WTC11 (cell line): ENCODE measurements around the gene SEMA6B. TPM values are rescaled to one million over a fixed set of nuclear protein-coding genes. Genes with fewer than 3 reads are reported as not detected.

Experiments
- ATAC-seq: fragments of 200-7000 bp; cut with Tn5 transposase; 2 replicates; pipeline ENCODE4 v1.10.0; 2021; ENCODE audit warnings: mild to moderate bottlenecking, moderate library complexity
- CTCF ChIA-PET: fragments of 300-600 bp; sonication (Branson Sonifier 250); formaldehyde crosslinking; loops from one replicate; lab custom pipeline; 2021; ENCODE audit warnings: antibody characterized with exemption; lab: Charles Lee
- POLR2A ChIA-PET: fragments of 350-600 bp; sonication (Branson Sonifier 250); formaldehyde crosslinking; loops from one replicate; lab custom pipeline; 2021; ENCODE audit warnings: antibody characterized with exemption; lab: Charles Lee
- DNase-seq: peaks from one replicate; pipeline ENCODE4 v3.0.0; 2021; ENCODE audit warnings: low spot score
- H3K27ac Mint-ChIP-seq: 2 replicates; pipeline ENCODE4 v1.8.0; 2021; ENCODE audit warnings: mixed read lengths
- H3K27me3 Mint-ChIP-seq: 2 replicates; pipeline ENCODE4 v1.8.0; 2021; ENCODE audit warnings: low read depth, mild to moderate bottlenecking, moderate library complexity, mixed read lengths
- H3K36me3 Mint-ChIP-seq: 2 replicates; pipeline ENCODE4 v1.8.0; 2021; ENCODE audit warnings: mixed read lengths
- H3K4me1 Mint-ChIP-seq: 2 replicates; pipeline ENCODE4 v1.8.0; 2022; ENCODE audit warnings: mixed read lengths
- H3K4me3 Mint-ChIP-seq: 2 replicates; pipeline ENCODE4 v1.8.0; 2021; ENCODE audit warnings: mild to moderate bottlenecking, moderate library complexity, mixed read lengths
- H3K9me3 Mint-ChIP-seq: 2 replicates; pipeline ENCODE4 v1.8.0; 2021; ENCODE audit warnings: mixed read lengths
- ATF3 ChIP-seq: sonication (generic); formaldehyde crosslinking; conservative IDR thresholded peaks from 2 replicates; pipeline ENCODE4 v1.8.1; 2022; ENCODE audit warnings: mild to moderate bottlenecking, missing genetic modification reagents
- CBFB ChIP-seq: sonication (generic); formaldehyde crosslinking; IDR thresholded peaks from 2 replicates; pipeline ENCODE4 v1.8.1; 2022; ENCODE audit warnings: mild to moderate bottlenecking, low read depth, missing genetic modification reagents
- E2F5 ChIP-seq: sonication (generic); formaldehyde crosslinking; IDR thresholded peaks from 2 replicates; pipeline ENCODE4 v1.8.1; 2022; ENCODE audit warnings: mild to moderate bottlenecking, moderate library complexity, missing genetic modification reagents
- GABPB1 ChIP-seq: sonication (generic); formaldehyde crosslinking; IDR thresholded peaks from 2 replicates; pipeline ENCODE4 v1.8.1; 2023; ENCODE audit warnings: mild to moderate bottlenecking, missing genetic modification reagents
- GRHL2 ChIP-seq: fragments of 250-450 bp; sonication (Bioruptor Pico); IDR thresholded peaks from 2 replicates; pipeline ENCODE4 v1.8.0; 2022; ENCODE audit warnings: mild to moderate bottlenecking, moderate library complexity; ENCODE audit not compliant: insufficient replicate concordance, severe bottlenecking
- IRF1 ChIP-seq: sonication (generic); formaldehyde crosslinking; IDR thresholded peaks from 2 replicates; pipeline ENCODE4 v1.8.0; 2023; ENCODE audit warnings: missing genetic modification reagents
- MLX ChIP-seq: sonication (generic); formaldehyde crosslinking; IDR thresholded peaks from 2 replicates; pipeline ENCODE4 v1.8.1; 2023; ENCODE audit warnings: mild to moderate bottlenecking, missing genetic modification reagents, moderate library complexity
- MXD4 ChIP-seq: fragments of 250-450 bp; sonication (Bioruptor Pico); IDR thresholded peaks from 2 replicates; pipeline ENCODE4 v1.8.0; 2021; ENCODE audit warnings: mild to moderate bottlenecking, moderate library complexity, borderline replicate concordance
- NFE2L1 ChIP-seq: sonication (generic); formaldehyde crosslinking; IDR thresholded peaks from 2 replicates; pipeline ENCODE4 v1.8.1; 2023; ENCODE audit warnings: missing genetic modification reagents
- NR2C2 ChIP-seq: sonication (generic); formaldehyde crosslinking; IDR thresholded peaks from 2 replicates; pipeline ENCODE4 v1.8.0; 2022; ENCODE audit warnings: mild to moderate bottlenecking, missing genetic modification reagents
- USF1 ChIP-seq: sonication (generic); formaldehyde crosslinking; IDR thresholded peaks from 2 replicates; pipeline ENCODE4 v1.8.0; 2022; ENCODE audit warnings: mild to moderate bottlenecking, missing genetic modification reagents
- USF2 ChIP-seq: sonication (generic); formaldehyde crosslinking; IDR thresholded peaks from 2 replicates; pipeline ENCODE4 v1.8.1; 2023; ENCODE audit warnings: mild to moderate bottlenecking, missing genetic modification reagents, moderate library complexity
- ZBTB43 ChIP-seq: sonication (generic); formaldehyde crosslinking; IDR thresholded peaks from 2 replicates; pipeline ENCODE4 v1.8.1; 2023; ENCODE audit warnings: mild to moderate bottlenecking, missing genetic modification reagents
- ZNF219 ChIP-seq: sonication (generic); formaldehyde crosslinking; IDR thresholded peaks from 2 replicates; pipeline ENCODE4 v1.8.0; 2023; ENCODE audit warnings: missing genetic modification reagents, mild to moderate bottlenecking, borderline replicate concordance
- ZNF281 ChIP-seq: sonication (generic); formaldehyde crosslinking; IDR thresholded peaks from 2 replicates; pipeline ENCODE4 v1.8.0; 2023; ENCODE audit warnings: mild to moderate bottlenecking, missing genetic modification reagents
- ZNF396 ChIP-seq: fragments of 250-450 bp; sonication (Bioruptor Pico); IDR thresholded peaks from 2 replicates; pipeline ENCODE4 v1.8.0; 2021; ENCODE audit warnings: mild to moderate bottlenecking, moderate library complexity, borderline replicate concordance
- ZNF416 ChIP-seq: fragments of 250-450 bp; sonication (Bioruptor Pico); IDR thresholded peaks from 2 replicates; pipeline ENCODE4 v1.9.0; 2021; ENCODE audit warnings: mild to moderate bottlenecking, inconsistent platforms
- total RNA-seq: library from RNA; stranded (reverse); gene quantifications from 3 replicates; pipeline ENCODE4 v1.2.3, GENCODE V29; 2021

SEMA6B gene
- total RNA-seq, 1 experiment from 2014 or later = 45.1 TPM

- ChIA-PET POLR2A (no interaction called here), CTCF (no interaction called here)
- no peaks in the 10 kb centered on the region for H3K36me3 Mint-ChIP-seq
- DNase-seq = no peak
- H3K4me1 Mint-ChIP-seq = no peaks in the 10 kb centered on the region
- no peaks in the 10 kb centered on the region for H3K9me3 Mint-ChIP-seq
- no peak overlapping the region for H3K27ac Mint-ChIP-seq
- no peak for ATAC-seq
- TF ChIP-seq NFE2L1 (CRISPR knock-in tag) (no peak), ZNF396 (CRISPR knock-in tag) (no peak), ZNF219 (CRISPR knock-in tag) (no peak), ZNF281 (CRISPR knock-in tag) (no peak), IRF1 (CRISPR knock-in tag) (no peak), E2F5 (CRISPR knock-in tag) (no peak), GABPB1 (no peak)
- no peak overlapping the region for H3K4me3 Mint-ChIP-seq
- H3K27me3 Mint-ChIP-seq = peaks cover 72% of the 10 kb centered on the region
These were observed 40.4 kb downstream of the SEMA6B start for GRCh38 chr19:4519172-4519496.

- no peak for TF ChIP-seq MLX (CRISPR knock-in tag)
- no peak for TF ChIP-seq ATF3 (CRISPR knock-in tag)
- TF ChIP-seq GRHL2 (CRISPR knock-in tag) = no peak
- no peak for TF ChIP-seq CBFB (CRISPR knock-in tag)
- TF ChIP-seq NR2C2 (CRISPR knock-in tag) = no peak
- TF ChIP-seq ZBTB43 = no peak
- TF ChIP-seq USF1 (CRISPR knock-in tag) = peak; percentile 76
- no peak for TF ChIP-seq MXD4
- peak; percentile 85 for TF ChIP-seq GABPB1
- peak; percentile 70 for TF ChIP-seq USF2 (CRISPR knock-in tag)
- TF ChIP-seq ZNF416 (CRISPR knock-in tag) = no peak
- TF ChIP-seq, all 79 proteins: peak for 3
- no peaks in the 10 kb centered on the region for H3K9me3 Mint-ChIP-seq
- DNase-seq (peak; percentile 34), ATAC-seq (peak; percentile 50)
- no peak within 1 kb of the TSS for H3K4me3 Mint-ChIP-seq
- peaks cover 78% of the 10 kb centered on the region for H3K27me3 Mint-ChIP-seq
- H3K4me1 Mint-ChIP-seq = no peaks in the 10 kb centered on the region
- no peak within 1 kb of the TSS for H3K27ac Mint-ChIP-seq
- no peaks in the 10 kb centered on the region for H3K36me3 Mint-ChIP-seq
- ChIA-PET POLR2A (interaction anchor here (0.6 kb wide), 1 partner anchor 35 kb away, joined by 10 read pairs; no protein-coding TSS in a partner anchor), CTCF (interaction anchor here (0.7 to 5.4 kb wide), 6 partner anchors 7 to 158 kb away, joined by 3 to 63 read pairs (median 4); partner anchors contain the start of genes PLIN5 and SEMA6B)
These were observed 40.9 kb downstream of the SEMA6B start, which contains the start of gene PLIN4 for GRCh38 chr19:4518345-4519171. Gene PLIN4, minus strand, starts transcription at chr19:4518486. Its CDS starts 214 bp downstream, at chr19:4518272.
